Transverse colon (tissue), 4 donors: ENCODE results near the gene BMP3. TPM values are rescaled to one million over a fixed set of nuclear protein-coding genes. Genes with fewer than 3 reads are reported as not detected.
A peak's percentile ranks its signal among the peaks of the same experiment; 100 is the strongest.

Experiments used
- DNase-seq: peaks from one replicate; pipeline ENCODE4 v3.0.0-alpha.2; 2019
- H3K27ac ChIP-seq, 4 donors: fragments of 200-600 bp; sonication (generic); 2 replicates each; pipeline ENCODE4 v1.5.1; 2016 to 2018; ENCODE audit warnings: inconsistent platforms in 4 of 4
- H3K27me3 ChIP-seq: fragments of 200-600 bp; sonication (generic); 2 replicates; pipeline ENCODE4 v1.5.1; 2017; ENCODE audit warnings: inconsistent platforms
- H3K36me3 ChIP-seq, 4 donors: fragments of 200-600 bp; sonication (generic); 2 replicates each; pipeline ENCODE4 v1.5.1; 2017 to 2019; ENCODE audit warnings: inconsistent platforms in 4 of 4
- H3K4me1 ChIP-seq, 4 donors: fragments of 200-600 bp; sonication (generic); 2 replicates each; pipeline ENCODE4 v1.5.1; 2017 to 2020; ENCODE audit warnings: inconsistent platforms in 4 of 4
- H3K4me3 ChIP-seq, 4 donors: fragments of 200-600 bp; sonication (generic); 1 replicate in 1 of 4; 2 replicates in 3 of 4; pipeline versions ENCODE4 v1.5.1 to v1.6.1; 2017 to 2019; ENCODE audit warnings: inconsistent platforms in 4 of 4
- H3K9me3 ChIP-seq, 2 donors: fragments of 200-600 bp; sonication (generic); 2 replicates each; pipeline ENCODE4 v1.5.1; 2017 to 2019; ENCODE audit warnings: inconsistent platforms in 2 of 2
- CTCF ChIP-seq, 5 experiments: fragments of 200-600 bp in 3 of 5; fragments of 450-650 bp in 2 of 5; sonication (generic) in 3 of 5; IDR thresholded peaks; 1 replicate in 2 of 5; 2 replicates in 3 of 5; pipeline ENCODE4 v1.5.1; 2016 to 2017; ENCODE audit warnings: antibody characterized with exemption in 5 of 5, inconsistent platforms in 3 of 5, mild to moderate bottlenecking in 2 of 5, moderate library complexity in 1 of 5
- EP300 ChIP-seq: sonication (generic); formaldehyde crosslinking; IDR thresholded peaks from one replicate; pipeline ENCODE4 v1.6.1; 2017; ENCODE audit warnings: antibody characterized with exemption, low read depth
- POLR2A ChIP-seq: fragments of 450-650 bp; IDR thresholded peaks from one replicate; pipeline ENCODE4 v1.6.1; 2016; ENCODE audit warnings: antibody characterized with exemption, mild to moderate bottlenecking, moderate library complexity
- POLR2AphosphoS5 ChIP-seq, 3 donors: sonication (generic); formaldehyde crosslinking; IDR thresholded peaks; one replicate each; pipeline ENCODE4 v1.6.1; 2016; ENCODE audit warnings: antibody characterized with exemption in 3 of 3
- WGBS, 2 donors: methylation state at CpG; one replicate each; pipeline ENCODE4 v1.1.5; 2018; ENCODE audit warnings: low coverage in 1 of 2; 5-methylcytosine and 5-hydroxymethylcytosine counted together
- in situ Hi-C, 4 donors: fragments of 200-750 bp; cut with MboI; loops; one replicate each; pipeline versions ENCODE4 v1.15.0 to v1.15.1; 2017; ENCODE audit warnings: low sequenced_read_pairs in 3 of 4, low pct_ligation_motif_present in 1 of 4, low pct_unique_long_range_greater_than_20kb in 1 of 4
- intact Hi-C: fragments of 100-400 bp; cut with DNase I; formaldehyde crosslinking; loops from one replicate; pipeline ENCODE4 v1.15.1; 2023; ENCODE audit warnings: low total_unique reads
- total RNA-seq, 4 donors: library from RNA; depleted of rRNA; stranded (reverse); fragments of >200 nt; gene quantifications; one replicate each; pipeline ENCODE4 v1.1.0, GENCODE V29; 2016

The BMP3 gene
- total RNA-seq, 4 donors from 2014 or later = 4.0 to 78.8 (median 44.9) TPM

- in situ Hi-C loops = loop anchor here in 1 of 4 donors (10.0 kb wide), 1 partner anchor 284 kb away; no protein-coding TSS in a partner anchor
These were observed 40.5 kb downstream of the BMP3 start for GRCh38 chr4:81071013-81071412.

DNA sequence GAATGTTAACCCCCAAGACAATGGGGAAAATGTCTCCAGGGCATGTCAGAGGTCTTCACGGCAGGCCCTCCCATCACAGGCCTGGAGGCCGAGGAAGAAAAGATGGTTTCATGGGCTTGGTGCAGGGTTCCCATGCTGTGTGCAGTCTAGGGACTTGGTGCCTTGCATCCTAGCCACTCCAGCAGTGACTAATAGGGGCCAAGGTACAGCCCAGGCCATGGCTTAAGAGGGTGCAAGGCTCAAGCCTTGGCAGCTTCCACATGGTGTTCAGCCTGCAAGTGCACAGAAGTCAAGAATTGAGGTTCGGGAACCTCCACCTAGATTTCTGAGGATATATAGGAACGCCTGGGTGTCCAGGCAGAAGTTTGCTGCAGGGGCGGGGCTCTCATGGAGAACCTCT, 50.6 kb downstream of the BMP3 start:
- TF ChIP-seq POLR2A (no peak), EP300 (no peak), POLR2AphosphoS5 (IDR thresholded peaks at IDR 0.05) (no peak), CTCF (IDR thresholded peaks at IDR 0.05) (no peak)
- intact Hi-C loops = no loop called here
- Histone ChIP-seq H3K27ac (no peak overlapping the region), H3K36me3 (no peaks in the 10 kb centered on the region), H3K9me3 (no peaks in the 10 kb centered on the region), H3K27me3 (no peaks in the 10 kb centered on the region), H3K4me1 (no peaks in the 10 kb centered on the region), H3K4me3 (no peak overlapping the region)
- in situ Hi-C loops = loop anchor here in 1 of 4 donors (10.0 kb wide), 1 partner anchor 254 kb away; no protein-coding TSS in a partner anchor
- peak; percentile 8 for DNase-seq
- WGBS, 2 donors = 96% methylated on average over 5 of the region's 5 CpGs; no CpG with 5 or more reads in 1 of the 2 donors

More at GRCh38 chr4:81071013-81071412, 40.5 kb downstream of the BMP3 start:
- intact Hi-C loops = no loop called here
- no peaks in the 10 kb centered on the region for H3K9me3 ChIP-seq
- no peak for TF ChIP-seq POLR2A
- no peak for TF ChIP-seq CTCF (IDR thresholded peaks at IDR 0.05)
- no peak for TF ChIP-seq POLR2AphosphoS5 (IDR thresholded peaks at IDR 0.05)
- H3K27me3 ChIP-seq = no peaks in the 10 kb centered on the region
- no peaks in the 10 kb centered on the region for H3K4me1 ChIP-seq
- no peak for DNase-seq
- H3K27ac ChIP-seq = no peak overlapping the region
- WGBS, 2 donors = 50 to 63% methylated on average over 2 of the region's 2 CpGs
- H3K4me3 ChIP-seq = no peak overlapping the region
- H3K36me3 ChIP-seq = no peaks in the 10 kb centered on the region

DNA sequence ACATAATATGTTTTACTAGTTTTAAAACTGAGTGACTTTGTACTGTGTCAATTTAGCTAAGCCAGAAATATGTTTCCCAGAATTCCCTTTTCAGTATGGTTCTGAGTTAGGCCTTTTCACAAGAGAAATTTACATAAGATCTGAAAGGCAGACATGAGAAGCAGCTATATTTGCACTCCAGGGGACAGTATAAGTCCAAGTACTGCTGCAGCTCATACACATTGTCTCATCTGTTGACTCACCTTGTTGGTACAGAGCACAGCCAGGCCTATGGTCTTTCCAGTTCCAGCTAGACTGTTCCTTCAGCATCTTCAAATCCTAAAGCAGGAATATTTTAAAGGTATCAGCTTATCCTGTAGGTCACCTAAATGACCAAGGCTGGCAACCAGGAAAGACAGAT, 53.5 kb downstream of the BMP3 start:
- in situ Hi-C loops (loop anchor here in 1 of 4 donors (10.0 kb wide), 1 partner anchor 251 kb away; no protein-coding TSS in a partner anchor), intact Hi-C loops (no loop called here)
- no peak overlapping the region for H3K27ac ChIP-seq
- no peak for TF ChIP-seq POLR2AphosphoS5 (IDR thresholded peaks at IDR 0.05)
- TF ChIP-seq CTCF (IDR thresholded peaks at IDR 0.05) = peak in 4 of 5 experiments; percentile 42 to 69 (median 48)
- no peak for TF ChIP-seq POLR2A
- no peaks in the 10 kb centered on the region for H3K9me3 ChIP-seq
- H3K27me3 ChIP-seq = no peaks in the 10 kb centered on the region
- H3K4me3 ChIP-seq = no peak overlapping the region
- no peak for DNase-seq
- no peaks in the 10 kb centered on the region for H3K36me3 ChIP-seq
- no peaks in the 10 kb centered on the region for H3K4me1 ChIP-seq

DNA sequence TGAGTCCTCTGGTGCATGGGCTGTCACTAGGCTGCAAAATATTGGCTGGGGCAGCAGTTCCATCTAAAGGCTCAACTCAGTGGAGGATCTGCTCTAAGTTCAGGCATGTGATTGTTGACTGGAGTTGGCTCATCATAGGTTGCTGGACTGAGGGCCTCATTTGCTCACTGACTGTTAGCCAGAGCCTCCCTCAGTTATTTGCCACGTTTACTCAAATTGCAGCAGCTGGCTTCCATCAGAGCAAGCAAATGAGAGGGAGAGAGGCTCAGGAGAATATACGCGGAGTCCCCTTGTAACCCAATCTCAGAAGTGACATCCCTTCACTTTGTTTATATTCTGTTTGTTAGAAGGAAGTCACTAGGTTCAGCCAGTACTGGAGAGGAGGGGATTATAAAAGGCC, 54.1 kb downstream of the BMP3 start:
- H3K4me3 ChIP-seq = no peak overlapping the region
- H3K27ac ChIP-seq = no peak overlapping the region
- no peaks in the 10 kb centered on the region for H3K9me3 ChIP-seq
- in situ Hi-C loops (loop anchor here in 1 of 4 donors (10.0 kb wide), 1 partner anchor 250 kb away; no protein-coding TSS in a partner anchor), intact Hi-C loops (no loop called here)
- no peaks in the 10 kb centered on the region for H3K4me1 ChIP-seq
- no peaks in the 10 kb centered on the region for H3K27me3 ChIP-seq
- 54% methylated on average over 3 of the region's 3 CpGs; no CpG with 5 or more reads in 1 of the 2 donors for WGBS, 2 donors
- no peak for DNase-seq
- TF ChIP-seq POLR2A (no peak), EP300 (no peak), CTCF (IDR thresholded peaks at IDR 0.05) (no peak), POLR2AphosphoS5 (IDR thresholded peaks at IDR 0.05) (no peak)
- no peaks in the 10 kb centered on the region for H3K36me3 ChIP-seq
